GM19455 (cell line): ENCODE measurements around the gene C2CD2.
"Not testable (repeated sequence)": the region's sequence is repeated elsewhere in the genome, so short reads cannot be mapped to it uniquely, and the experiment has no call there.

Experiments used
- ATAC-seq: cut with Tn5 transposase; IDR thresholded peaks from one replicate; pipeline ENCODE4 v1.9.1; 2021; ENCODE audit not compliant: unreplicated experiment

Gene C2CD2

DNA sequence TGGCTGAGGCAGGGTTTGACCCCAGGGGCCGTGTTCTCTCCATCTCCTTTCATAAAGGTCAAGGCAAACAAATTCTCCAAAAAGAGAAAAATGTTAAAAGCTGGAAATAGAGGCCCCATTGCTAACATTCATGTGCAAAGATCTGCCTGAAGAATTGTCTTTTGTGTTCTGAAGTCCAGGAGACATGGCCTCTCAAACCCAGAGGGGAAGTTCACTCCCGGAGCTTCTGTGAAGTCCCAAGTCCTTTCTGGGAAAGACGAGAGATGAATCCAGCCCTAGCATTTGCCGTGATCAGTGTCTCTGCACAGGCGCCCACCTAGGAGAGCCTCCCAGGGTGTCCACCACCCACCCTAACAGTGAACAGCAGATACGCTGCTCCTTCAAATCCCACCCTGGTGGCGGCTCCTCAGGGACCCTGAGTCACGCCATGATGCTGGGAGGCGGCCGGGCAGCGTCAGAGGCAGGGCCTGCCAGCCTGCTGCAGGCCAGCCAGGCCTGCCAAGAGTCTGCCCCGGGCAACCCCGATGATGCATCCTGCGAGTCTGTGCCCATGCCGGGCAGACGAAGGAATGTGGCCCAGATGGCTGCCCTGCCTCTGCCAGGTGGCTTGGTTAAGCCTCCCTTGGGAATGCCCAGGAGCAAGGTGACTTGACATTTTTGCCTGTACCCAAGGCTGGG, 5.2 kb upstream of the C2CD2 start:
- ATAC-seq = no peak

DNA sequence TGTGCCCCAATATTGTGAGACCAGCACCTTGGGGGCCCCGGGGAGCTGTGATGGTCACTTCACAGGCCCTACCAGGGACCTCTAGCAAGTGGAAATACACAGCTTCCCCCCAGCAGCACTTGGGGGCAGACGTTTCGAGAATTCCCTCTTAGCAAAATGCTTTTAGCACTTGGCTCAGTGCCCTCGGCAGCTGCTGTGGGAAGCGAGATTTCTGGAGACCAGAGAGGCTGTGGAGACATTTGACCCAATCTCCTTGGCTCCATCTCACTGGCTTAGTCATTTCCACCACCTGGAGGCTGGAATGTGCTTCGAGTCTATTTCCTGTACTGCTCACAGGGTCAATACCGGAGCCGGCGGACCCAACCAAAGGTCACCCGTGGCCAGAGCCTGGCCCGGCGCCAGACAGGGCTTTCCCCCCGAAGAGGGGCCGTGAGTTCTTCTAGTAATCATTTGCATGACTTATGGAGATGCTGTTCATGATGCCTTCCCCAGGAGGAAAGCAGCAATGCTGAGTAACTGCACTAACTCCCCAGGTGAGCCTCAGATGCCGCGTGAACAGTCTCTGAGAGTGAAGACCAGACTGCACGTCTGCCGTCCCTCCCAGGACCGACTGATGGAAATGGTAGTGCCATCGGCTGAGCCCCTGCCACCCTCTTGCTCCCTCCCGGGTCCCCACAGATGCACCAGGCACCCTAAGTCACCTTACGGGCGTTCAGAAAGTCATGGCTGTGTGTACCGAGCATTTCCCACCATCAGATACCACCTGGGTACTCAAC, 4.4 kb upstream of the C2CD2 start:
- ATAC-seq = no peak

DNA sequence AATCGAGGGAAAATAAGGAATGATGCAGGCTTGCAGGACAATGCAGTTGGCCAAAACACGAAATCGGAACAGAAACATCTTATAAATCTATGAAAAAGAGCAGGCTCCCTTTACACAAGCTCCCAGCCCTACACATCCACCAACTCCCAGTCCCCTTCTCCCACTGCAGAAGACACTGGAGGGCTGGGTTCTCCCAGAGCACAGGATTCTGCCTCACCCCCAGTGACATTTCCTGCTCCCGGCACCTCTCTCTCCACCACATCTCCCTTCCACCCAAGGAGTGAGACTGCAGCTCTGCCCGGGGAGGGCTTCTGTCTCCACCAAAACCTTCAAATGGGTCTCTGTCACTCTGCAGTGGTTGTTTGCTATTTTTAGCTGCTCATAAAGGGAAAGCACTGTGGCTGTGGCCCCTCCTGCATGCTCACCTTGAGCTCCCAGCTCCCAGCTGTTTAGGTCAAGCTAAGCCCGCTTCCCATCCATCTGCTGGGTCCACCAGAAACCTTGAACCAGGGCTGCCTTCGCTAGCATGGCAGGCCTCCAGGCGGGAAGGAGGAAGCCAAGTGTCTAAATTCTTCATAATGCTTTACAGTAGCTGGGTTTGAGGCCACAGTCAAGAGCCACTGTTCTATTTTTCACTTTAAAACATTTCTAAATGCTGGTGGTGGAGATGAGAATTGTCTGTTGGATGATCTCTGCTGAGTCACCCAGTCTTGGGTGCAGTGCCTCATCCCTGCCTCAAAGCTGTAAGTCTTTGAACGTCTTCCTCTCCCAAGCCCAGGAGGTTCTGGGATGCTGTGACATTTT, 3.3 kb upstream of the C2CD2 start:
- no peak for ATAC-seq

DNA sequence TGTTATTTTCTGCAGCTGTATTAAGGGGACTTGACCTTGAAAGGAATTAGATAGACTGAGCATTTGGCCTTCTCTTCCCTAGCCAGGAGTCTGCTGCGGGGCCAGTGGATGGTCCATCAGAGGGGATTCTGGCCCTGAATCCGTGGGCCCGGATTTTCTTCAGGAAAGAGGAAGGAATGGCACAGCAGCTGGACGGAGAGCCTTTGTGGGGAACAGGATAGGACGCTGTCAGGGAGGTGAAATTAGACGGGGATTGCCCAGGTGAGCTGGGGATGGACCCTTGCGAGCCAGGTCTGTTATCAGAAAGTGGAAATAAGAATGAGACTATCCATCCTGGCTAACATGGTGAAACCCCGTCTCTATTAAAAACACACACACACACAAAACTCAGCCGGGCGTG, 1.7 kb upstream of the C2CD2 start:
- no peak for ATAC-seq

DNA sequence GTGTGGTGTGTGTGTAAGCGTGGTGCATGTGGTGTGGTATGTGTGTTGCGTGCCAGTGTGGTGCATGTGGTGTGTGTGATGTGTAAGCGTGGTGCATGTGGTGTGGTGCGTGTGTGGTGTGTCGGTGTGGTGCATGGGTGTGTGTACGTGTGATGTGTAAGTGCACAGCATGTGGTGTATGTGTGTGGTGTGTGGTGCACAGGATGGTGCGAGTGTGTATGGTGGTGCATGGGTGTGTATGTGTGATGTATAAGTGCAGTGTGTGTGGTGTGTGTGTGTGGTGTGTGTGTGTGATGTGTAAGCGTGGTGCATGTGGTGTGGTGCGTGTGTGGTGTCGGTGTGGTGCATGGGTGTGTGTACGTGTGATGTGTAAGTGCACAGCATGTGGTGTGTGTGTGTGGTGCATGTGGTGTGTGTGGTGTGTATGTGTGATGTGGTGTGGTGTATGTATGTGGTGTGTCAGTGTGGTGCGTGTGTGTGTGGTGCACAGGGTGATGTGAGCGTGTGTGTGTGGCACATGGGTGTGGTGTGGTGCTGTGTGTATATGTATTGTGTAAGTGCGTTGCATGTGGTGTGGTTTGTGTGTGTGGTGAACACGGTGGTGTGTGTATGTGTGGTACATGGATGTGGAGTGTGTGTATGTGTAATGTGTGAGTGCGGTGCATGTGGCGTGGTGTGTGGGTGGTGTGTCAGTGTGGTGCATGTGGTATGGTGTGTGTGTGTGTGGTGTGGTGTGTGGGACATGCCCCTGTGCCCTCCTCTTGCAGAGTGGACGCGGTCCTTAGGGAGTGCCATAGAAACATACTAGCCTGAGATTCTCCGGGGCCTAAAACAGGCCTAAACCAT, 1.1 kb upstream of the C2CD2 start:
- ATAC-seq = no peak

DNA sequence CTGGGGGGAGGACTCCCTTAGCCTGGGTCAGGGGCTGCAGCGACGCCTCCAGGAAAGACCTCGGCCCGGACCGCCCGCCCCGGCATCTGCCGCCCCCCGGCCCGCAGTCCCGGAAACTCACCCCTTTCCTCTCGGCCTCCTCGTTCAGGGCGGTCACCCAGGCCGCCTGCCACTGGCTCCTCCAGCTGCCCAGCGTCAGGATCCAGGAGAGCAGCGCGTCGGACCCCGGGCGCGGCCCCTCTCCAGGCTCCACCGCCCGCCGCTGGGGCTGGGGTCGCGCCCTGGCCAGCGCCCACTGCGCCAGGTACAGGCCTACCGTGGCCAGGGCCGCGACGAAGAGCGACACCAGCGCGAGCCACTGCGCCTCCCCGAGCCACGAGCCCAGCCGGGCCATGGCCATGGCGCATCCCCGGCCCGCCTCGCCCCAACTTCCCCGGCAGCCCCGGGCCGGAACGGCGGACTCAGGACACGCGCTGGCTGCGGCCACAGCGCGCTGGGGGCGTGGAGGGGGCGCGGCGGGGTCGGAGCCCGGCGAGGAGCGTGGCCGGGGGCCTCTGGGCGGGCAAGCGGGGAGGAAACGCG, 478 bp downstream of the C2CD2 start:
- ATAC-seq = peak; percentile 34

DNA sequence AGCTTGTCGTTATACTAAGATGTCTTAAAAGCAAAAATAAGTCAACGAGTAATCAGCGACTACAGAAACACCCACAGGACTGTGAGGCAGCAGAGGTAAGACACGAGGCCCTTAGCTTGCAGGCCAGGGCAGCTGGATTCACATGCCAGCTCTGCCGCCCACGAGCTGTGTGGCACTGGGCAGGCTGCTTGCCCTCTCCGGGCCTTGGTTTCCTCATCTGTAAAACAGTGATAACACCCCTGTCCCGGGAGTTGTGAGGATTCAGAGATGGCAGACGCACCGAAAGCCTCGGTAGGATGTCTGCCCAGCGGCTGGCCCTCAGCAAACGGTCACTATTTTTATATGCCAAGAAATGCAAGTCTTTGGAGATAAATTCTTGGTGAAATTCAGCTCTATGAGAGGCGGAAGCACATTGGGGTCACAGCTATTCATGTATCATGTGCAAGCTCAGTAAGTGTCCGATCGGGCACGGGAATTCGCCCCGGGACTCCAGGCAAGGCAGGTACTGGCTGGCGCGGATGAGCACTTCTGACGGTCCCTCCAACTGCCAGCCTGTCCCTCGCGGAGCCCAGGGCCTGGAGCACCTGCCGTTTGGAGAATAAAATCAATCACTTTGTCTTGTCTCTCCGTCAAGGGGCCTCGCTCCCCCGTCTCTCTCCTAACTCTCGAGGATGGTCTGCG, 1.1 kb downstream of the C2CD2 start:
- ATAC-seq = no peak

DNA sequence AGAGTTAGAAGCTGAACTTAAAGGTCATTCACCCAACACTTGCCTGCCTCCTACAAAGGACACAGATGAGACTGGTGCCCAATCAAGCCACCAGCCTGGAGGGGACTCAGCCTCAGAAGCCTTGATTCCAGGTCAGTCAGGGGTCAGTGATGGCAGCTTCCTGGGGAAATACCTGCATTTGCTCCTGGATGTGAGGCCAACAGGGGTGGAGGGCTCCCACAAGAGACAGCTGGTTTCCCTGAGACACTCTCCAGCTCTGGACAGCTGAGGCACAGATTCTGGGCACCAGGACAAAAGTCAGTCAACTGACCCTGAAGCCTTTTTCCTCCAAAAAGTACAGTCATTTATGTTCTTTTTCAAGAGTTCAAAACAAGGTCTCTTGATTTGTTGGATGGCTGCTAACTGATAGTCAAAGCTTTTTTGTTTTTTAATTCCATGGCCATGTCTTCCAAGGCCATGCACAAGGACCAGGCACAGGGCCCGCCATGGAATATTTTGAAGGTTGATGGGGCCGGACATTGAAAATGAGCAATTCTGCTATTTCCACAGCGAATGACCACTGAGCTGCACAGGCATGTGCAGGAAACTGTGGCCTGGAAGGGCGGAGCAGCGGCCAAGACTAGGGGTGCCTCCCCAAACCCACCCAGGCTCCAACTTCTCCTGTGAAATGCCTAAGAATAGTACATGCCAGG, 1.8 kb downstream of the C2CD2 start:
- ATAC-seq = no peak

DNA sequence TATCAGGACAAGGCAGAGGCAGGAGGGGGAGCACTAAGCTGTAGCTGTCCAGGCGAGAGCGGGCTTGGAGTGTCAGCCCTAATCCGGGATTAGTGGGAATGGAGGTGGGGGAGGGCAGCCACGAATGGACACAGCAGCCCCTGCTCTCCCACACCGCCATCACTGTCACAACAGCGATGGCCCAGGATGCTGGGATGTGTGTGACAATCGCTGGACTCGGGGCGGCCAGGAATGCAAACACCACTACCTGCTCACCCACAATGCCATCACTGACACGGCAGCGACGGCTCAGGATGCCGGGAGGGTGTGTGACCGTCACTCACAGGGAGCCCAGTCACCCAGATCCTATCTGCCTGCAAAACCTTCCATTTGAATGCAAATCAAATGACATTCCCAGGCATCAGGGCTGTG, 2.9 kb downstream of the C2CD2 start:
- ATAC-seq = no peak

DNA sequence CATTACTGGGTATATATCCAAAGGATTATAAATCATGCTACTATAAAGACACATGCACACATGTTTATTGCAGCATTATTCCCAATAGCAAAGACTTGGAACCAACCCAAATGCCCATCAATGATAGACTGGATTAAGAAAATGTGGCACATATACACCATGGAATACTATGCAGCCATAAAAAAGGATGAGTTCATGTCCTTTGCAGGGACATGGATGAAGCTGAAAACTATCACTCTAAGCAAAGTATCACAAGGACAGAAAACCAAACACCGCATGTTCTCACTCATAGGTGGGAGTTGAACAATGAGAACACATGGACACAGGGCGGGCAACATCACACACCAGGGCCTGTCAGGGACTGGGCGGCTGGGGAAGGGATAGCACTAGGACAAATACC, 4.2 kb downstream of the C2CD2 start:
- ATAC-seq = not testable (repeated sequence)

DNA sequence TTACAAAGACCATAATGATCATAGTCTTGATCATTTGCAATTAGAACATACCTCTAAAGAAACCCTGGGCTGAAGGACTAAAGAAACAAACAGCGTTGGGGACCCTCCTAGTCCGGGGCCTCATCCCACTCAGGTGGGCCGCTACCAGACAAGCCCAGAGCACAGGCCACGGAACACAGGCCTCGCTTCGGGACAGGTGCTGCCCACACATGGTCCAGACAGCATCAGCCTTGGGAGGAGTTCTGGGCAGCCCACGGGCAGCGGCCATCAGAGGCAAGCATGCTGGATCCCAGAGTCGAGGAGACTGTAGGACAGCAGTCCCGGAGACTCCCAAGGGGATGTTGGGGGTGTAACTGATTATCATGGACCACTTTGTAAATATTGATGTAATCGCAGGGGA, 4.9 kb downstream of the C2CD2 start:
- ATAC-seq = no peak

DNA sequence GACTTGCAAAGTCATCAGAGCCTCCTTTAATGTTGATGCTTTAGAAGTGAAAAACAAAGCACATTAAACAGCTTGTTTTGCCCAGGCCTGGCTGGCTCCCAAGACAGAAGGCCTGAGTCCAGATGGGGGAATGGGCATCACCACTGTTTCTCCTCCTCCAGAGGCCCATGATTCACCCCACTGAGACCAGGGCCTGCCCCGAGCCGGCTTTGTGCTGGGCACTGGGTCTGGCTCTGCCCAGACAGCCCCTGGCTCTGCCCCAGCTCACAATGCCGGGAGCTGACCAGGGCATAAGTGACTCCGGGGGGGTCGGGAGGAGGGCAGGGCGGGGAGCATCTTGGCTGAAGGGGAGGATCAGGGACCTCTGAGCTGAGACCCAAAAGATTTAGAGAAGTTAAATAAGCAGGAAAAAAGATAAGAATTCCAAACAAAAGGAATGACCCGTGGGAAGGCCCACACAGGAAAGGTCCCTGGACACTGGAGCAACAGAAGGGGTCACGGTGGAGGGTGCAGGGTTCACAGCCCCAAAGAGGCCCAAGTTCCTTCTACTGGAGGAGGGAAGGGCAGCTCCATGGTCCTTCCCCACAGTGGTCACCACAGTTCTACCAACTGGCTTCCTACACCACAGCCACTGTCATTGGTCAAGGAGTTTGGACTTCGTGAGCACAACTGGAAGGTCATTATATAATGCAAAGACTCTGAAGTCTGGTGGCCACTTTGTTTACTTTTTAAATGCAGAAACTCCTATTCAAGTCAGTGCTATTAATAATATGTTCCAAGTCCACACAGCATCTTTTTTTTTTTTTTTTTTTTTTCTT, 5.5 kb downstream of the C2CD2 start:
- ATAC-seq = no peak

DNA sequence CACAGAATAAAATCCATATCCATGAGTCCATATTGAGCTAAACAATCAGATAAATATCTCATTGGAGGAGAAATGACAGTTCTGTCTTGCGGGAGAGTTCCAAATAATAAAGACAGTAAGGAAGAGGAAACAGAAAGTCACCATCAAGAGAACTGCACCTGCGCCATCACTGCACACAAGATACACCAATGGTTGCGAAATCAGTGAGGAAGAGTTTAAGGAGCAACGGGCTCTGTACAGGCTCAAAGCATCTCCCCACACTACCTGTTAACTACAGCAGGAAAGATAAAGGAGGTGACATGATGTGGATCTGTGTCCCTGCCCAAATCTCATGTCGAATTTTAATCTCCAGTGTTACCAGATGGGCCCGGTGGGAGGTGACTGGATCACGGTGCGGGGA, 7.8 kb downstream of the C2CD2 start:
- ATAC-seq = no peak

DNA sequence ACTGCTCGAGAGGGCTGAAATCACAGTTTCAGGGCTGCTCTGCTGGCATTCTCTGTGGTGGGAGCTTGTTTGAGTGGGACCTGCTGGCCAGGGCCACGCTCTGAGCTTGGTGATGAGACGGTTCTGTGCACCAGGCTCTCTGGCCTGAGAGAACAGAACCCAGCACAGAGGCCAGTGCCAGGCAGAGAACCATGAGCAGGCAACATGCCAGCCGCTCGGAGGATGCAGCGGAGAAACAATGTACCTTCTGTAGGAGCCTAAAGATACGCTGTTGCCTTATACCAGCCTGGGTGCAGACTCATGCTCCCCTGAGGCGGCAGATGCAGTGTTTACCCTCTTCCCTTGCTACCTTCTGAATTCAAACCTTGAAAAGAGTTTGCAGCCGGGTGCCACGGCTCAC, 10.0 kb downstream of the C2CD2 start:
- ATAC-seq = no peak

DNA sequence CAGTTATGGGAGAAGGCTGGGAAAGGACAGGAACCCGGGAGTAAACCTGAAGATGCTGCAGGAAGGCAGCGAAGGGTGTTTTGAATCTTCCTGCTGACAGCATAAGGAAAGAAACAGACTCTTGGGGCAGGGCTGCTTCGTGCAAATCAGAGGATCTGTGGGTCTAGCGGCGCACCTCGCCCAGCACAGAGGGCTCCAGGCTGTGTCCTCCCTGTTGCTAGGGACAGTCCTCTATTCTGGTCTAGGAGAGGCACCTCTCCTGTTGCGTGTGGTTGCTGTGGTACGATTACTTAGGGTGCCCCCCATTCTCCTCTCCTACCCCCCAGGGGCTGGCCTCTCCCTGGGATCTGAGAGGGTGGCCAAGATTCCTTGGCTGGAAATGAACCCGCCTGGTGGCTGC, 11.4 kb downstream of the C2CD2 start:
- no peak for ATAC-seq

DNA sequence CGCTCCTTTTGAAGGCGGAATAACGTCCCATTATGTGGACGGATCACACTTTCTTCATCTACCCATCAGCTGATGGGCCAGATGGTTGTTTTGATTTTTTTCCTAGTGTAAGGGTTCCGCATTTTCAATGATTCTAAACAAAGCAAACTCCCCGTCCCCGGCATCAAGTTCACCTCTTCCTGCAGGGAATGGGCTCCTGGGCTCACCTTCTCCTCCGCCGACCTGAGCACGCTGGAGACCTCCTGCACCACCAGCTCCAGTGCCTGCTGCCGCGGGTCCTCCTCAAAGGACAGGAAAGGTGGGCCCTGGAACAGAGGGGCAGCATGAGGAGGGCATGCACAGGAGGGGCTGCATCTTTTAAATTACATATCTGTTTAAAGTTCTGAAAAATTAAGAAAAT, 11.9 kb downstream of the C2CD2 start:
- no peak for ATAC-seq

DNA sequence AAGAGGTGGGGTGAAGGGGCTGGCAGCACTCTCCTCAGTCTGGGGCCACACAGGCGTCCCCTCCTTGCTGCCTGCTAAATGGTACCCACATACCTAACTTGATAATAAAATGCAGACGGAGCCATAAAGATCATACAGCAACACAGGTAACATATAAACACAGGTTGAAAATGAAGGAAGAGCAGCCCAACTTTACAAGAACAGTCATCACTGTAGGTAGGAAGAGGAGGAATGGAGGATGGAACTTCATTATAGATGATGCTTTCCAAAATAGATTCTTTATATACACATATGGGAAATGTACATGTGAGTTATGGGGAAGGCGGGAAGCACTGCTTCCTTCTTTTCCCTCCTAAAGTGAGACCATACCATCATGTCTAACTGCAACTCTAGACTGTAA, 13.4 kb downstream of the C2CD2 start:
- ATAC-seq = no peak

DNA sequence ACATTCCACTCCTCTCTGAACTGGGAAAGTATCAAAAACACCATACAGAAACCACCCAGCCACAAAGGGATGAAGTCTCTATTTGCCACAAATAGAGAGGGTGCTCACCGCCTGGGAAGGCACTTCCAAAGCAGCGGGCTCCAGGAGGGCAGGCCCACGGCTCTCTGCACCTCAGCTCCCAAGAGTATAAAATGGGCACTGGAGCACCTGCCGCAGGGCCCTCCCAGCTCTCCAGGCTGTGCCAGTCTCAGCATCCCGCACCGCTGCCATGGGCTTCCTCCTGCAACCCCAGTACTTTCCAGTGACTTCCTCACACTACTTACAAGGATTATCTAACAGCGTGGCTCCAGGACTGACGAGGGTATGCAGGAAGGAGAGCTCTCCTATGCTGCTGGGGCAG, 14.4 kb downstream of the C2CD2 start:
- no peak for ATAC-seq
